ENCODE data around the gene EVA1B.

EVA1B gene

DNA sequence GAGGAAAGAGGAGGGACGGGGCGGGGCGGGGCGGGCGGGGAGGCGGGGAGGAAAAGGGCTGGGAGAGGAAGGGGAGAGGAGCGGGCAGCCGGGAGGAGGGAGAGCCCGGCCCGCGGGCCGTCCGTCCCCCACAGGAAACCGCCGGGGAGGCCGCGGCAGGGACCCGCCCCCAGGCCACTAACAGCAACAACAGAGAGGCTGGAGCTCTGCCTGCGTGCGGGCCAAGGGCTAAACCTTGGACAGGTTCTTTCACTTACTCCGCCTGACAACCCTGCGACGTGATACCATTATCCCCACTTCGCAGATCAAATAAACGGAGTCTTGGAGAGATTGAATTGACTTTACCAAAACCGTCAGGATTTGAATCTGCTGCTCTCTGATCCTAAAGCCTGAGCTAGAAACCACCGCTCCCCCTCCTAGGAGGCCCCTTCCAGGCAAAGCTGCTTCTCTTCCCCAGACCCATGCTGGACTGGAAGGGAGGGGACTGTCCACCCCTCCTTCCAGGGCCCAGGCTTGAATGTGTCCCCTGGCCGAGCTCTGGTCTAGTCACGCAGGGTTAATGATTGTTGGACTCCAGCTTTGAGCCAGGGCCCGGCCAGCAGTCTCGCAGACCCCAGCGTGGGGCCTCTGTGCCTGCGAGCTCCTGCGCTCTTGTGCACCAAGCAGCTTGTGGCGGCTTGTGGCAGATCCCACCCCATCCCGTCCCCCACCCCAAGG is at the start of gene EVA1B:
TSS of gene EVA1B (minus strand) at position 10 of the 717 bp plus-strand sequence. CDS start 608 bp downstream, outside the sequence.
- DNase-seq (ENCODE audit: low spot score), result no peak

- DNase-seq (ENCODE audit: low spot score), result no peak
These were observed 49.2 kb upstream of the EVA1B start for GRCh38 chr1:36372617-36373016.

DNA sequence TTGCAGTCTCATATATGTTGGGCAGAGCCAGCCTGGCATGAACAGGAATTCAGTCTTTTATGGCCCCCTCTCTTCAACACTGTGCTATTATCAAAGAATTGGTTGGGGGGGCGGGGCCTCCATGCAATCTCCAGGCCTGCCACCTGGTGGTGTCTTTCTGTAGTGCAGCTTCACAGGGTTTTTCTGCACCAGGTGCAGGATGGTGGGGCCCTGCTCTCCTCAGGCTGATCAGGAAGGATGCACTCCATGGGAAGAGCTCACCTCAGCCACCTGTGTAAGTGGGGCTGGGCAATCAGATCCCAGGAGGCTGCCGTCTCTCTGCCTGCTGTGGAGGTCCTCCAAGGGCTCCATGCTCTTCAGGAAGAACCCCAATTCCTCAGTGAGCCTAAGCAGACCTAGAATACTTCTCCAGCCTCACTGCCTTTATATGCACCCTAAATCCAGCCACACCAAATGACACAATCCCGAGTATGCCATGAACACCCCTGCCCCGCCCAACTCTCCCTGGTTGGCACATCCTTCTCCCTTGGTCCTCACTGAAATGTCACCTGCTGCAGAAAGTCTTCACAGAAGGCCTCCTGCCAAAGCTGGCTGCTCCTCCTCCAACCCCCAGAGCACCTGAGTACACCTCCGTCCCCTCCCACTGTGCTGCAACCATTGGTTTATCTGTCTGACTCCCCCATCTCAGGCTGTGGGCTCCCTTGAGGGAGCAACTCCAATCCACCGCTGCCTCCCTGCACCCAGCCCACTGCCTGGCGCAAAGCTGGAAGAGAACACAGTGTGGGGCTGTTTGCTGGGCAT is 45.8 kb upstream of the EVA1B start:
- DNase-seq (ENCODE audit: low spot score), result peak; percentile 58

DNA sequence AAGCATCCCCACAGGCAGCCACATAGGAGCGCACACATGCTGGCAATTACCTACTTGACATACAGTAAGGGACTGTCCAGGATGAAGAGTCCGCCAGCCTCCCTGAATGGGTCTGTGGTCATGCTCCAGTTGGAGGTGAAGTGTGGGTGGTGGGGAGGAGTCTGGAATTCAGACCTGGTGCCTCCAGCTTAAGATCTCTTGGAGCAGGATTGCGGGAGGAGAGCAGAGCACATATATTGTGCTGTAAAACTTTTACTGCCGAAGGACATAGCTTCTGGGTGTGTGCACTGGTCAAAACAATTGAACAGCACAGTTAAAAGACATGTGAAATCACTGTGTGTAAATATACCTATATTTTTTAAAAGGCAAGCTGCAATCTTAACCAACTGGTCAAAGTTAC is 44.4 kb upstream of the EVA1B start:
- DNase-seq (ENCODE audit: low spot score), result no peak

DNA sequence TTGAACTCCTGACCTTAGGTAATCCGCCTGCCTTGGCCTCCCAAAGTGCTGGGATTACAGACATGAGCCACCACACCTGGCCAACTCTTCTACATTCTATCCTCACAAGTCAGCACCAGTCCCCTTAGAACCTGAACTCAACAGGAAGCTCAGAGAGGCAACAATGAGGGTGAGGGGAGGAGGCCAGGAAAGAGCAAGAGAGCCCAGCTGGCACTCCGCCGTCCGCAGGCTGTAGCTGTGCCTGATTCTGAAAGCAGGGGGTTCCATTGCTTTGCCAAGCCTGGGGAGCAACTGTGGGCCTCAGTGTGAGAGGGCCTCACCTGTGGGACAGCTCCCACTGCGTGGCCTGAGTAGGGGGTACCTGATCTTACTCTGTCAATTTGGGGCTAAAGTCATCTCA is 43.6 kb upstream of the EVA1B start:
- DNase-seq (ENCODE audit: low spot score), result no peak

GRCh38 chr1:36366091-36366661 is 42.7 kb upstream of the EVA1B start:
- peak; percentile 68 for DNase-seq (ENCODE audit: low spot score)

GRCh38 chr1:36365381-36365780 is 41.9 kb upstream of the EVA1B start:
- DNase-seq (ENCODE audit: low spot score), result peak; percentile 78

GRCh38 chr1:36359911-36360550 is 36.6 kb upstream of the EVA1B start:
- DNase-seq (ENCODE audit: low spot score), result no peak

GRCh38 chr1:36359383-36359782 is 35.9 kb upstream of the EVA1B start:
- DNase-seq (ENCODE audit: low spot score), result no peak

DNA sequence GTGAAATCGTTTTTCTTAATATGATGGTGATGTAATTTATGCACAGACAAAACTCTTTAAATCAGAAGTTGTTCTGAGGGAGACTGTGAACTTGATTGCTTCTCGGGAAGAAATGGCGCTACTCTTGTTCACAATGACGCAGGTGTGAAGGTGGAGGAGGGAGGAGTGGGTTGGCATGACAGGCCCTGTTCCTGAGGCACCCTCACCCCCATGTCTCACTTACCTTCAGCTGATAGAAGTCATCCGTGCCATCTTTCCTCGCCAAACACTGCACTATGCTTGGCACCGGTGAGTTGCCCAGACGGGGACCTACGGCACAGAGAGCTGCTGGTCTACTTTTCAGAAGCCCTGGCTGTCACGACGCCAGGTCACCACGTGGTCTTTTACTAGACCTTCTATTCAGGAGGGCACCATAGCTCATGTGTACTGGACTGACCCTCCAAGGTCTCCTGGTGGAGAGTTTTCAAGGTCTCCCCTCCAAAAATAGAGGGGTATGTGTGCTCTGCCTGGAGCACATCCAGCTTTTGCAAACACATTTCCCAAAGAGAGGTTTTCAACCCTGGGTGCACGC is 35.2 kb upstream of the EVA1B start:
- DNase-seq (ENCODE audit: low spot score), result no peak

GRCh38 chr1:36355811-36356210 is 32.4 kb upstream of the EVA1B start:
- DNase-seq (ENCODE audit: low spot score), result no peak

GRCh38 chr1:36354486-36354885 is 31.0 kb upstream of the EVA1B start:
- no peak for DNase-seq (ENCODE audit: low spot score)

DNA sequence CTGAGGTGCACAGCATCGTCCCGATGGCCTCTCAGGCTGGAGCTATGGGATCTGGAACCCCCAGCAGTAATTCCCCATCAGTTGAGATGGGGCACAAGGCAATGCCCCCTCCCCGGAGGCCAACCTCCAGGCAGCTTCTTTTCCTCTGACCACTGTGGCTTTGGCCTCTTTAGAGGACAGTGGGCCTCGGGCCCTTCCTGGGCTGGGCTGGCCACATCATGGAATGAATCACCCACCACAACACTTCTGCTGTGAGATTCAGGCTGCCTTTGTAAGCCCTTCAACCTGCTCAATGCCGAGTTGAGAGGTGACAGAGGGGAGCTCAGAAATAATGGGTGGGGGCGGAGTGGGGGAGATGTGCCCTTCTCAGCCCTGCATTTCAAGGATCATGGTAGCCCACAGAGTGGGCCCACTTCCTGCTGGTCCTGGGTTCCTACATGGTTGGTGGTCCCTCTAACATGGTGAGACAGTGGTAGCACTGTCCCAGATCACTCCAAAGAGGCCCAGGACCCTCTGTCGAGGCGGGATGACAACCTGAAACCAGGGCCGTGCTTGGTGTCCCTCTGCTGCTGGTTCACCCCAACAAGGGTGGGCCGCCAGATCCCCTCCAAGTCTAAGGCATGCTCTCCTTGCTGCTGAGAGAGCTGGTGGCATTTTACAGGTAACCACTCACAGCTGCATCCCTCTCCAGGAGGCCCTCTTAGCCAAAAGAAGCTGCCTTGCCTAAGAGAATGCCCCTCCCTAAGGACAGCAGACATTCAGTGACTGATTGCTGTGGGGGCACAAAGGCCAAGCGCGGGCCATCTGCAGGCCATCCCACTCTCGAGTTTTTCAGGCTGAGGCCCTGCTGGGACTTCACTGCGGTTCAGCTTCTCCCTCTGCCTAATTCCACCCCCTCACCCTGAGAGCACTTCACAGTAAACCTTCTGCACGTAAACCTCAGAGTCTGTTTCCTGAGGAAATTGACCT is 29.7 kb upstream of the EVA1B start:
- no peak for DNase-seq (ENCODE audit: low spot score)

GRCh38 chr1:36352125-36352909 is 28.9 kb upstream of the EVA1B start:
- DNase-seq (ENCODE audit: low spot score), result no peak

- DNase-seq (ENCODE audit: low spot score), result no peak
These were observed 28.0 kb upstream of the EVA1B start for GRCh38 chr1:36351227-36351977.

DNA sequence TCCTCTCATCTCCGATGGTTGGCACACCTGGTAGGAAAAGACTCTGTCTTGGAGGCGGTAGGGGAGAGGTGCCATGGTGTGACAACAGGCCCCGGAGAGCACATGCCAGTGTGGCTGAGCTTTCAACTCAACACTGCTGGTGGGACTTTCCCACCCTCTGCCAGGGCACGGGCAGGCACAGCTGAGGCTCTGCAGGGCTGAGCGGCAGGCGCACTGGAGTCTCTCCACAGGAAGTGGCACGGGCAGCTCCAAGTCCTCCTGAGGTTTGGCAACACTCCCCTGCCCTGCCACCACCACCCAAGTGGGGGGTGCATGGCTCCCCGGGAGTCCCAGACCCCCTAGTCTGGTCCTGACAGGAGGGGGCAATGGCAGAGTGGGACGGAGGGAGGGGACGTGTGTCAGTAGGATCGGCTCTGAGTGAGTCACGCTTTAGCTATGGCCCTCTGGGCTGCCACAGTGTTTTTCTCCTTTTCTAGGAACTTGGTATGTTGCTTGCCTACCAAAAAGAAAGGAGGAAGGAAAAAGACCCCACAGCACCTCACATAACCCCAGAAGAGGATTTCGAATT is 27.3 kb upstream of the EVA1B start:
- no peak for DNase-seq (ENCODE audit: low spot score)

- no peak for DNase-seq (ENCODE audit: low spot score)
These were observed 26.4 kb upstream of the EVA1B start for GRCh38 chr1:36349839-36350238.

DNA sequence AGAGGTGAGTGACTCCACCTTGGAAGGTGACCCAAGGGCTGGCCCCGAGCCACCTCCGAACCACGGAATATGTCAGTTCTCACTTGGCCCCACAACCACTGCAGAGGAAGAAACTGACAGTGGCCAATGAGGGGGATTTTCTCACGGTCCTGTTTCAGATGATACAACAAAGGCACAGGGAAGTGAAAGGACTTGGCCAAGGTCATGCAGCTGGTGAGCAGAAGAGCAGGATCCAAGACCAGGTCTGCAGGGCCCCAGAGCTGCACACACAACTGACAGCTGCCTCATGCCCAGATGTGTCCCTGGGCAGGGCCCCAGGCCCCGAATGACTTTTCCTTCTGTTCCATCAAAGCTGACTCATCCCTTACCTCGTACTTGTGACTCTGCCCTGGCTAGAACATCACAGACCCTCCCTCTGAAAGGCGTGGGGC is 25.8 kb upstream of the EVA1B start:
- no peak for DNase-seq (ENCODE audit: low spot score)

GRCh38 chr1:36346741-36347370 is 23.4 kb upstream of the EVA1B start:
- no peak for DNase-seq (ENCODE audit: low spot score)

All from globus pallidus (tissue), 1 donor.